CD14-positive monocyte (primary cell): Measurements from ENCODE around the gene PFN3. TPM values are rescaled to one million over a fixed set of nuclear protein-coding genes. Genes with fewer than 3 reads are reported as not detected.

Experiments
- DNase-seq, 3 donors: peaks; one replicate each; pipeline ENCODE4 v3.0.0-alpha.2; 2011 to 2022
- H2AFZ ChIP-seq: 2 replicates; pipeline ENCODE4 v1.6.0; 2012; ENCODE audit warnings: mild to moderate bottlenecking, low read depth, low read length, inconsistent platforms; ENCODE audit not compliant: insufficient read depth, poor library complexity, severe bottlenecking
- H3K27ac ChIP-seq, 2 donors: 1 replicate in 1 of 2; 2 replicates in 1 of 2; pipeline ENCODE4 v1.5.1; 2012 to 2013; ENCODE audit warnings: low read length in 2 of 2, control low read depth in 1 of 2, inconsistent platforms in 1 of 2, low read depth in 1 of 2, mild to moderate bottlenecking in 1 of 2
- H3K27me3 ChIP-seq, 2 donors: one replicate each; pipeline versions ENCODE4 v1.6.0 to v1.6.1; 2011 to 2013; ENCODE audit warnings: low read length in 2 of 2; ENCODE audit not compliant: control insufficient read depth in 2 of 2, insufficient read depth in 2 of 2
- H3K36me3 ChIP-seq, 2 donors: replicated peaks in 1 of 2; 1 replicate in 1 of 2; 2 replicates in 1 of 2; pipeline versions ENCODE4 v1.5.1 to v1.6.1; 2012 to 2013; ENCODE audit warnings: low read length in 2 of 2, control low read depth in 1 of 2, inconsistent platforms in 1 of 2, mild to moderate bottlenecking in 1 of 2; ENCODE audit not compliant: insufficient read depth in 2 of 2, control insufficient read depth in 1 of 2
- H3K4me1 ChIP-seq, 2 donors: 1 replicate in 1 of 2; 2 replicates in 1 of 2; pipeline versions ENCODE4 v1.5.1 to v1.6.1; 2012 to 2013; ENCODE audit warnings: low read length in 2 of 2, control low read depth in 1 of 2, inconsistent platforms in 1 of 2, mild to moderate bottlenecking in 1 of 2, moderate library complexity in 1 of 2; ENCODE audit not compliant: insufficient read depth in 2 of 2, control insufficient read depth in 1 of 2
- H3K4me2 ChIP-seq: replicated peaks from 2 replicates; pipeline ENCODE3; 2012; ENCODE audit warnings: low read length, moderate library complexity, mild to moderate bottlenecking; ENCODE audit not compliant: poor library complexity, severe bottlenecking; ENCODE audit errors: extremely low read depth
- H3K4me3 ChIP-seq, 3 experiments: fragments of 200-600 bp in 1 of 3; sonication (generic) in 1 of 3; replicated peaks in 1 of 3; 1 replicate in 2 of 3; 2 replicates in 1 of 3; pipeline ENCODE4 v1.5.1; 2011 to 2013; ENCODE audit warnings: low read length in 3 of 3, mild to moderate bottlenecking in 3 of 3, control low read depth in 2 of 3, low read depth in 2 of 3, inconsistent platforms in 1 of 3, moderate library complexity in 1 of 3
- H3K79me2 ChIP-seq: 2 replicates; pipeline ENCODE4 v1.6.0; 2012; ENCODE audit warnings: mild to moderate bottlenecking, control low read depth, inconsistent platforms, low read length, moderate library complexity; ENCODE audit not compliant: insufficient read depth
- H3K9ac ChIP-seq: 2 replicates; pipeline ENCODE4 v1.6.0; 2017; ENCODE audit warnings: low read length, mild to moderate bottlenecking; ENCODE audit not compliant: insufficient read depth, poor library complexity, severe bottlenecking
- H3K9me3 ChIP-seq, 2 donors: replicated peaks in 1 of 2; 1 replicate in 1 of 2; 2 replicates in 1 of 2; pipeline versions ENCODE4 v1.5.1 to v1.6.1; 2012 to 2013; ENCODE audit warnings: low read length in 2 of 2, control low read depth in 1 of 2; ENCODE audit not compliant: control insufficient read depth in 1 of 2, insufficient read depth in 1 of 2
- H4K20me1 ChIP-seq: 2 replicates; pipeline ENCODE4 v1.6.0; 2012; ENCODE audit warnings: mild to moderate bottlenecking, low read length, control low read depth, moderate library complexity; ENCODE audit not compliant: insufficient read depth
- H3K27ac Mint-ChIP-seq, 7 donors: one replicate each; pipeline ENCODE4 v1.8.0; 2020; ENCODE audit warnings: mild to moderate bottlenecking in 7 of 7, mixed read lengths in 7 of 7, moderate library complexity in 6 of 7, inconsistent platforms in 2 of 7
- H3K27me3 Mint-ChIP-seq, 3 donors: one replicate each; pipeline ENCODE4 v1.8.0; 2021 to 2022; ENCODE audit warnings: low read depth in 3 of 3, mild to moderate bottlenecking in 3 of 3, mixed read lengths in 3 of 3, moderate library complexity in 3 of 3, inconsistent platforms in 1 of 3
- H3K36me3 Mint-ChIP-seq, 2 donors: one replicate each; pipeline ENCODE4 v1.8.0; 2020; ENCODE audit warnings: mixed read lengths in 2 of 2, inconsistent platforms in 1 of 2, mild to moderate bottlenecking in 1 of 2
- H3K4me1 Mint-ChIP-seq: one replicate; pipeline ENCODE4 v1.8.0; 2020; ENCODE audit warnings: mild to moderate bottlenecking, mixed read lengths
- H3K4me3 Mint-ChIP-seq, 2 donors: one replicate each; pipeline ENCODE4 v1.8.0; 2020; ENCODE audit warnings: mild to moderate bottlenecking in 2 of 2, mixed read lengths in 2 of 2, moderate library complexity in 1 of 2
- H3K9me3 Mint-ChIP-seq, 7 donors: one replicate each; pipeline ENCODE4 v1.8.0; 2020 to 2022; ENCODE audit warnings: mixed read lengths in 7 of 7, mild to moderate bottlenecking in 6 of 7, moderate library complexity in 6 of 7, inconsistent platforms in 2 of 7
- WGBS: methylation state at CpG from one replicate; pipeline ENCODE4 v1.1.5; 2013; ENCODE audit warnings: missing lambda C conversion rate; ENCODE audit not compliant: insufficient coverage; 5-methylcytosine and 5-hydroxymethylcytosine counted together
- intact Hi-C, 2 donors: fragments of 100-400 bp; cut with micrococcal nuclease; formaldehyde crosslinking; loops; one replicate each; pipeline versions ENCODE4 v1.15.0 to v1.15.1; 2023
- polyA plus RNA-seq, 3 donors: library from polyadenylated mRNA; depleted of rRNA in 1 of 3; unstranded in 2 of 3; stranded (reverse) in 1 of 3; fragments of 300-500 nt in 2 of 3; fragments of >200 nt in 1 of 3; fragmentation: Illumina TruSeq in 2 of 3; gene quantifications; 1 replicate in 2 of 3; 2 replicates in 1 of 3; pipeline ENCODE4 v1.2.3, GENCODE V29; 2012 to 2021
- TF ChIP-seq, protein P1 (sequence below): fragments of 200-600 bp; IDR thresholded peaks from one replicate; pipeline ENCODE4 v1.8.0; 2022; ENCODE audit warnings: antibody characterized with exemption, mild to moderate bottlenecking

PFN3 gene
- polyA plus RNA-seq, 3 donors = not detected

- Histone ChIP-seq H3K4me1 (peaks cover 37 to 60% of the 10 kb centered on the region in 2 donors), H3K27me3 (no peaks in the 10 kb centered on the region), H3K79me2 (peaks cover 32% of the 10 kb centered on the region), H3K9ac (no peak overlapping the region), H2AFZ (no peak overlapping the region), H3K4me2 (no peak overlapping the region), H3K36me3 (peaks cover 75 to 84% of the 10 kb centered on the region in 2 donors), H3K4me3 (no peak overlapping the region), H3K9me3 (no peaks in the 10 kb centered on the region), H4K20me1 (peaks cover 98% of the 10 kb centered on the region), H3K27ac (no peak overlapping the region)
- H3K27ac Mint-ChIP-seq = no peak overlapping the region
- H3K27me3 Mint-ChIP-seq = no peaks in the 10 kb centered on the region
- peaks cover 0 to 3% (median 0%) of the 10 kb centered on the region in 7 donors for H3K9me3 Mint-ChIP-seq
- 94% methylated on average over 26 of the region's 29 CpGs for WGBS
- no peak overlapping the region for H3K4me3 Mint-ChIP-seq
- TF ChIP-seq, protein P1, sequence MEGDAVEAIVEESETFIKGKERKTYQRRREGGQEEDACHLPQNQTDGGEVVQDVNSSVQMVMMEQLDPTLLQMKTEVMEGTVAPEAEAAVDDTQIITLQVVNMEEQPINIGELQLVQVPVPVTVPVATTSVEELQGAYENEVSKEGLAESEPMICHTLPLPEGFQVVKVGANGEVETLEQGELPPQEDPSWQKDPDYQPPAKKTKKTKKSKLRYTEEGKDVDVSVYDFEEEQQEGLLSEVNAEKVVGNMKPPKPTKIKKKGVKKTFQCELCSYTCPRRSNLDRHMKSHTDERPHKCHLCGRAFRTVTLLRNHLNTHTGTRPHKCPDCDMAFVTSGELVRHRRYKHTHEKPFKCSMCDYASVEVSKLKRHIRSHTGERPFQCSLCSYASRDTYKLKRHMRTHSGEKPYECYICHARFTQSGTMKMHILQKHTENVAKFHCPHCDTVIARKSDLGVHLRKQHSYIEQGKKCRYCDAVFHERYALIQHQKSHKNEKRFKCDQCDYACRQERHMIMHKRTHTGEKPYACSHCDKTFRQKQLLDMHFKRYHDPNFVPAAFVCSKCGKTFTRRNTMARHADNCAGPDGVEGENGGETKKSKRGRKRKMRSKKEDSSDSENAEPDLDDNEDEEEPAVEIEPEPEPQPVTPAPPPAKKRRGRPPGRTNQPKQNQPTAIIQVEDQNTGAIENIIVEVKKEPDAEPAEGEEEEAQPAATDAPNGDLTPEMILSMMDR = no peak
- peaks cover 68% of the 10 kb centered on the region for H3K4me1 Mint-ChIP-seq
- intact Hi-C loops = no loop called here
- no peak for DNase-seq
- peaks cover 56 to 87% of the 10 kb centered on the region in 2 donors for H3K36me3 Mint-ChIP-seq
Measured at GRCh38 chr5:177367981-177368868, 32.2 kb downstream of the PFN3 start.

- Histone ChIP-seq H2AFZ (no peak overlapping the region), H3K9me3 (no peaks in the 10 kb centered on the region), H3K27me3 (no peaks in the 10 kb centered on the region), H3K9ac (no peak overlapping the region), H3K27ac (no peak overlapping the region), H3K36me3 (peaks cover 68 to 76% of the 10 kb centered on the region in 2 donors), H3K4me2 (no peak overlapping the region), H4K20me1 (peaks cover 98% of the 10 kb centered on the region), H3K4me3 (no peak overlapping the region), H3K4me1 (peaks cover 40 to 62% of the 10 kb centered on the region in 2 donors), H3K79me2 (peaks cover 40% of the 10 kb centered on the region)
- Mint-ChIP-seq H3K27ac (no peak overlapping the region), H3K4me3 (no peak overlapping the region), H3K4me1 (peaks cover 67% of the 10 kb centered on the region), H3K9me3 (peaks cover 0 to 4% (median 0%) of the 10 kb centered on the region in 7 donors), H3K36me3 (peaks cover 48 to 79% of the 10 kb centered on the region in 2 donors), H3K27me3 (peaks cover 0 to 2% (median 2%) of the 10 kb centered on the region in 3 donors)
- no peak for DNase-seq
- WGBS = 96% methylated on average over 29 of the region's 46 CpGs
- TF ChIP-seq, protein P1 = no peak
- intact Hi-C loops = no loop called here
Measured at GRCh38 chr5:177367323-177367848, 33.1 kb downstream of the PFN3 start.
